Calu3 (cell line): ENCODE data around the gene LRRTM2. TPM values are rescaled to one million over a fixed set of nuclear protein-coding genes. Genes with fewer than 3 reads are reported as not detected.

ENCODE experiments used
- BruUV-seq: library from RNA; stranded (reverse); fragments of 400-500 nt; replicated peaks from 2 replicates; lab custom pipeline; 2021; lab: Mats Ljungman, UMichigan
- CTCF ChIA-PET: fragments of 300-600 bp; sonication (Branson Sonifier 250); formaldehyde crosslinking; loops from one replicate; lab custom pipeline; 2022; ENCODE audit warnings: antibody characterized with exemption; lab: Charles Lee
- DNase-seq: peaks from one replicate; pipeline ENCODE4 v3.0.0; 2022
- H3K27ac Mint-ChIP-seq: one replicate; pipeline ENCODE4 v1.8.0; 2022; ENCODE audit warnings: mixed read lengths; ENCODE audit not compliant: unreplicated experiment
- H3K27me3 Mint-ChIP-seq: one replicate; pipeline ENCODE4 v1.8.0; 2022; ENCODE audit warnings: mixed read lengths; ENCODE audit not compliant: unreplicated experiment
- H3K36me3 Mint-ChIP-seq: one replicate; pipeline ENCODE4 v1.8.0; 2022; ENCODE audit warnings: mild to moderate bottlenecking, moderate library complexity, mixed read lengths; ENCODE audit not compliant: insufficient read depth, unreplicated experiment
- H3K4me1 Mint-ChIP-seq: one replicate; pipeline ENCODE4 v1.8.0; 2022; ENCODE audit warnings: mild to moderate bottlenecking, low read depth, mixed read lengths; ENCODE audit not compliant: unreplicated experiment
- H3K4me3 Mint-ChIP-seq: one replicate; pipeline ENCODE4 v1.8.0; 2022; ENCODE audit warnings: mild to moderate bottlenecking, low read depth, moderate library complexity, mixed read lengths; ENCODE audit not compliant: unreplicated experiment
- H3K9me3 Mint-ChIP-seq: one replicate; pipeline ENCODE4 v1.8.0; 2022; ENCODE audit warnings: low read depth, mixed read lengths; ENCODE audit not compliant: unreplicated experiment
- CTCF ChIP-seq: fragments of 200-600 bp; IDR thresholded peaks from one replicate; pipeline ENCODE4 v1.8.0; 2022; ENCODE audit warnings: antibody characterized with exemption; ENCODE audit not compliant: unreplicated experiment
- intact Hi-C: fragments of 100-400 bp; cut with micrococcal nuclease; formaldehyde crosslinking; loops from one replicate; pipeline ENCODE4 v1.10.0; 2022; ENCODE audit not compliant: unreplicated experiment
- total RNA-seq: library from RNA; stranded (reverse); gene quantifications from 2 replicates; pipeline ENCODE4 v1.2.3, GENCODE V29; 2022

Gene LRRTM2
- total RNA-seq, 1 experiment from 2014 or later = not detected

GRCh38 chr5:138884554-138884953, 9.4 kb upstream of the LRRTM2 start:
- intact Hi-C loops = no loop called here
- Mint-ChIP-seq H3K36me3 (peaks cover 28% of the 10 kb centered on the region), H3K9me3 (peaks cover 5% of the 10 kb centered on the region), H3K4me3 (no peak overlapping the region), H3K27me3 (no peaks in the 10 kb centered on the region), H3K4me1 (peaks cover 27% of the 10 kb centered on the region), H3K27ac (no peak overlapping the region)
- no peak for DNase-seq
- no peak for TF ChIP-seq CTCF
- CTCF ChIA-PET = no interaction called here
- BruUV-seq = no TSS peak

GRCh38 chr5:138884094-138884493, 9.0 kb upstream of the LRRTM2 start:
- peaks cover 29% of the 10 kb centered on the region for H3K36me3 Mint-ChIP-seq
- no peak for DNase-seq
- peak overlapping the region; percentile 77 for H3K27ac Mint-ChIP-seq
- no peak overlapping the region for H3K4me3 Mint-ChIP-seq
- TF ChIP-seq CTCF = no peak
- H3K9me3 Mint-ChIP-seq = peaks cover 5% of the 10 kb centered on the region
- CTCF ChIA-PET = no interaction called here
- intact Hi-C loops = no loop called here
- no TSS peak for BruUV-seq
- H3K27me3 Mint-ChIP-seq = no peaks in the 10 kb centered on the region
- peaks cover 27% of the 10 kb centered on the region for H3K4me1 Mint-ChIP-seq

- Mint-ChIP-seq H3K4me3 (no peak overlapping the region), H3K36me3 (peaks cover 24% of the 10 kb centered on the region), H3K27ac (no peak overlapping the region), H3K9me3 (peaks cover 5% of the 10 kb centered on the region), H3K4me1 (peaks cover 27% of the 10 kb centered on the region), H3K27me3 (no peaks in the 10 kb centered on the region)
- intact Hi-C loops = no loop called here
- CTCF ChIA-PET = interaction anchor here (0.9 kb wide), 1 partner anchor 11 kb away, joined by 3 read pairs; no protein-coding TSS in a partner anchor
- TF ChIP-seq CTCF = no peak
- DNase-seq = no peak
- no TSS peak for BruUV-seq
Observed at GRCh38 chr5:138883211-138883610, 8.1 kb upstream of the LRRTM2 start.

- peaks cover 31% of the 10 kb centered on the region for H3K4me1 Mint-ChIP-seq
- peaks cover 13% of the 10 kb centered on the region for H3K36me3 Mint-ChIP-seq
- H3K27ac Mint-ChIP-seq = no peak overlapping the region
- BruUV-seq = no TSS peak
- DNase-seq = no peak
- CTCF ChIA-PET = no interaction called here
- intact Hi-C loops = no loop called here
- no peaks in the 10 kb centered on the region for H3K27me3 Mint-ChIP-seq
- TF ChIP-seq CTCF = no peak
- H3K9me3 Mint-ChIP-seq = peaks cover 5% of the 10 kb centered on the region
- no peak overlapping the region for H3K4me3 Mint-ChIP-seq
Observed at GRCh38 chr5:138878437-138879235, 3.5 kb upstream of the LRRTM2 start.
